Skin epidermis (tissue), 12 donors: ENCODE results near the gene ZCCHC24.
"Not testable (repeated sequence)": the region's sequence is repeated elsewhere in the genome, so short reads cannot be mapped to it uniquely, and the experiment has no call there.

ENCODE experiments used
- H3K27ac ChIP-seq, 21 experiments: fragments of 200-600 bp; sonication (generic) in 11 of 21; one replicate each; pipeline ENCODE4 v1.5.0; 2020; ENCODE audit warnings: mild to moderate bottlenecking in 3 of 21, inconsistent platforms in 2 of 21, moderate library complexity in 2 of 21
- H3K4me3 ChIP-seq, 7 experiments: fragments of 200-600 bp; sonication (generic) in 2 of 7; one replicate each; pipeline ENCODE4 v1.5.0; 2020; ENCODE audit warnings: inconsistent platforms in 2 of 7, mild to moderate bottlenecking in 2 of 7, moderate library complexity in 1 of 7

ZCCHC24 gene

DNA sequence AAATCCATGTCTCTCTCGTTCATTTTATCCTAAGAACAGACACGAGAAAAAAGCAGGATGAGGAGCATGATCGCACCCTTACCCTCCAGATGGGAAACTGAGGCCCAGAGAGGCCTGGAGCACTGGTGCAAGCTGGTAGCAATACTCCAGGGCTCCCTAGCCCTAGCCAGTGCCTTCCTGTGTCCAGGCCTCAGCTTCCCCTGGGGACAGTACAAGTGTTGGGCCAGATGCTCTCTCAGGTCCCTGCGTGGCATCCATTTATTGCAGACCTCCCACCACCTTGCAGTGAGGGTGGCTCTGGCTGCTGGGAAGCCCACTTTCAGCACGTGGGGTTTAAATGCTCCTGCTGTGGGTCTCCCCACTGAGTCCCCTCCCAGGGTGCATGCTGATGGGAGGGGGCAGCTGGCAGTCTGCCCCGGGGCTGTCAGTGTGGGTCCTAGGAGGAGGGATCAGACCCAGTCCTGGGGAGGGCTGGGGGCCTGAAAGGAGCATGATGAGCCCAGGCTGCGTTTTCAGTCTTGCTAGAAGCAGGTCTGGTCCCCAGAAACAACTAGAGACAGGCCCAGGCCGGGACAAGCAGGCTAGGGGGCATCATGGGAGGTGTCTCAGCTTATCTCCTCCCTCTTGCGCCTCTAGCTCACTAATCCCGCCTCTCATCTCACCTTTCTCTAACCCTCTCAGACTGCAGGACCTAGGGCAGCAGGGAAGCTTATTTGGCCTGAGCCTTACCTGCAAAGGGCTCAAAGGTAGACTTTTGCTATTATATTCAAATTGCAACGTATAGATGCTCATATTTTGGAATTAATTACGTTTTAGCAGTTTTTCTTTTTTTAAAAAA is 98.8 kb downstream of the ZCCHC24 start:
- H3K27ac ChIP-seq, result peak overlapping the region in 10 of 21 experiments; percentile 17 to 98 (median 97)
- peak overlapping the region in 4 of 7 experiments; percentile 66 to 97 (median 84) for H3K4me3 ChIP-seq

DNA sequence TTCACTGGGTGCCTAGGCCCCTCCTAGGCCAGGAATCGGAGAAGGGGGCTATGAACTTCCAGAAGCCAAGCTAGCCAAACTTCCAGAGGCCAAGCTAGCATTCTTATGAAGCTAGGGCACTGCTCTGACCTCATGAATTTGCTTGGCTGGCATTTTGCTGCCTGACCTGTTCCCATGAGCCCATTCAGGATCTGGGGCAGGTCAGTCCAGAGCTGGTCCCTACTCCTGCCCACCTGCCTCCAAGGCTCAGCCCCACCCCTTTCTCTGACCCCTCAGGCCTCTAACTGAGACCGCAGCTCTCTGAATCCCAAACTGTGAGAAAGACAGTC is 99.4 kb downstream of the ZCCHC24 start:
- no peak overlapping the region for H3K4me3 ChIP-seq
- no peak overlapping the region for H3K27ac ChIP-seq

DNA sequence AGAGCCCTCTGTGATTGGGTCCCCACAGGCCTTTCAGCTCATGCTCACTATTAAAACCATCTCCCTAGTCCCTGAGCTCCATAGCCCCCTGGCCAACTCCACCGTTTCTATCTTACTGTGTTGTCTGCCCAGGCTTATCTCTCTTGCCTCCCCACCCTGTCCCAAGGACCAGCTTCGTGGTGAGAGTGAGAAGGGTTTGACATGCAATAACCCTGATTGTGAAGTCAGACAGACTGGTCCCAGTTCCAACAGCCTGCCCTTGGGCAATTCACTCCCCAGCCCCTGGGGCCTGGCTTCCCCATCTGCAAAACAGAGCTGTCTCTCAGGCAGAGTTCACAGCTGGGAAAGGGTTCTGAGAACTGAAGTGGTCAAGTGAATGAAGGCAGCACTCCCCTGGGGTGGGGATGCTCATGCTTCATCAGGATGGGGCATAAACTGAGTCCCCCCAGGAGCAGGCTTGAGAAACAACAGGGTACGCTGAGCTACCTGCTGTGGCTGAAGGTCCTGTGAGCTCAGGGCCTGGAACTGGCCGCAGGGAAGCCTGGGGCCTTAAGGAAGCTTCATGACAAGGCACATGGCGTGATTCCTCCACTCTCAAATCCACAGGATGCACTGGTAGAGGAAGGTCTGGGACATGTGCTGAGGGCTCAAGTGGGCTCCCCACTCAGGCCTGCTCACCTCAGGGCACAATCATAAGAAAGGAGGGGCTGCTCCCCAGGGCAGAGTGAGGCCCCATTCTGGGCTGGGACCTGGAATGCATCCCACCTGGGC is 100.0 kb downstream of the ZCCHC24 start:
- Histone ChIP-seq H3K4me3 (no peak overlapping the region), H3K27ac (peak overlapping the region in 1 of 21 experiments; percentile 21)

DNA sequence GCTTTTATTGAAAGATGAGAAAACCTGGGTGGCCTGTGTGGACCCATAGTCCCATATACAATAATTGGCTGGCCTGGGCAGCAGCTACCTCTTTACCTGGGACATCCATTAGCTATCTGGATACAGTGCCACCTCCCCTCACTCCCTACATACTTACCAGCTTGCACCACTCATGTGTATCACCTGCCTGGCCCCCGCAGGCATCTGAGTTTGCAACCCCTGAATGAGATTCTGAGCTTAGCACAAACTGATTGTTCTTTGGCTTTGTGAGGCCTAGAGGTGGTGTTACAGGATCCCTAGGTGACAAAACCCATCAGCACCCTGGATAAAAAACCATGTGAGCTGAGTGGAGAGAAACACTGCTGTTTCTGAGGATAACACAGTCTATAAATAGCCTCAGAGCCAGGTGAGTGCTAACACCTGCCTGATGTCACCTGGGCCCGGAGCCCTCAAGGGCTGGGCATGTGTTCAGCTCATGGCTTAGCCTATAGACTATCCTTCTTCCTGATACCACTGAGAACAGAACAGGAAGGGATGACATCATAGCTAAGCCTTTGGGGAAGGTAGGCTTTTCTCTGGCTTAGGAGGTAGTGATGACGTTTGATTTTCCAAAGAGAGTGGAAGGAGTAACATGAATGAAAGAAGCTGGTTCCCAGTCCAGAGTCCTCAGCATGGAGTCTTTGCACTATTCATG is 100.8 kb downstream of the ZCCHC24 start:
- Histone ChIP-seq H3K27ac (peak overlapping the region in 1 of 21 experiments; percentile 21), H3K4me3 (no peak overlapping the region)

DNA sequence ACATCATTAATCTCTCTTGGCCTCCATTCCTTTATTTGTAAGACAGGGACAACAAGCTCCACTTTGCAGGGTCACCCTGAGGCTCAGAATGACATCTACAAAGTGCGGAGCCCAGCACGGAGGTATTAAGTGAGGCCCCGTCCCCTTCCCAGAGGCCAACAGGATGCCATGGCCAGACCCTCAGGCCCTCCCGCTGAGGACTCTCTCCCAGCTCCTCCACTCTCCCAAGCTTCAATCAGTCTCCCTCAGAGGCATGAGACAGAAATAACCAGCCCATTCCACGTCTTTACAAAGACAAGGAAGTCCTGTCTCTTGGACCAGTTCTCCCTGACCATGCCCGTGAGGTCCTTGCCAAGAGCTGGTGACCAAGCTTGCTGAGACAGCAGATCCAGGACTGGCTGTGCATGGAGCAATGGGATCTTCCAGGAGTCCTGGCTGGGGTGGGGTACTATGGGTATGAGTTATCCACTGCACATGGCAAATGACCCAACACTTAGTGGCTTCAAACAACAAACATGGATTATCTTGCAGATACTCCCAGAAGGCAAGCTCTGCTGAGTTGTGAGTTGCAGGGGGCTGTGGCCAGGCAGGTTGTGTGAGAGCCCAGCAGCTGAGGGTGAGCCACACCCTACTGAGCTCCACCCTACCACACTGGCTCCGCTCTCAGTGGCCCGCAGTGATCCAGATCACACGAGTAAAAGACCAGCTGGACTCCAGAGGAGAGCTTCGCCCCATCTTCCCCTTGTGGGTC is 102.4 kb downstream of the ZCCHC24 start:
- no peak overlapping the region for H3K4me3 ChIP-seq
- H3K27ac ChIP-seq, result peak overlapping the region in 1 of 21 experiments; percentile 16

DNA sequence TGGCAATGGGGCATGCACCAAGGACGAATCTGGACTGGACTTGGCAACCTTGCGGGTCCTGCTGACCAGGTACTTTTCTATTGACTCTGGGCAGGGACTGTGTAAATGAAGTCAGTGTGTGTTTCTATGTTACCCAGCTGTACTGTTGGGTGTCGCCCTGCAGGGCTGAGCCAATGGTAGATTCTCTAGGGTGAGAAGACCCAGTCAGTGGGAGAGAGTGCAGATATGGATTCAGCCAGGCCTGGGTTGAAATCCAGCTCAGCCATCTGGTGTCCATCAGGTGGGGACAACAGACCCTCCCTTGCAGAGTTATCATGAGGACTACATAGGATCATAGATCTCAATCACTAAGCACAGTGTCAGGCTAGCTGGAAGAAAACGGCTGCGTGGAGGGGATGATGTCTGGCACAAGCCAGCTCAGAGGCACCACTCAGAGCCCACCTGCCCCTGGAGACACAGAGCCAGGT is 103.1 kb downstream of the ZCCHC24 start:
- Histone ChIP-seq H3K4me3 (no peak overlapping the region), H3K27ac (peak overlapping the region in 1 of 21 experiments; percentile 16)

DNA sequence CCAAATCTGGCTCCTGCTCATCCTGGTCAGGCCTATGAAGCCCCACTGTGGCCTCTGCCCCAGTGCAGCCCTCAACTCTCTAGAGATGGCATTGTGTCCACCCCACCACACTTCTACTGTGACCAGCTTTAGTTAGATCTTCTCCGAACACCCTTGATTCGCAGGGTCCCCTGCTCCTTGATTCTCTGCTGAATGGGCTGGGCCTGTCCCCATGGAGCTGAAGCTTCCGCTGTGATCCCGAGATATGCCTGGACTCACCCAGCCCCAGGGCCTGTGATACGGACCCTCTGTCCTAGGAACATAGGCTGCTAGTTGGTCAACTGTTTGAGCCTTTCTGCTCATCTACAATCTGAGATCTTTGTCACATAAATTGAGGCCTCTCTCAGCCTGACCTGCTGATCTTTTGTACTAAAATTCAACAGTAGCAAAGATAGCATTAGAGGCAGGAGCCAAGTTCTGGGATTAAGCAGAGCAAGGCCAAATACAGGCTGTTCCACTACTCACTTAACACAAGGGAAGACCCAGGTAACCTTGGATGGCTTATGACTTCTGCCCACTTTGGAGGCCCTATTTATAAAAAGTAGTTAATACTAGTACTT is 104.7 kb downstream of the ZCCHC24 start:
- no peak overlapping the region for H3K4me3 ChIP-seq
- peak overlapping the region in 1 of 21 experiments; percentile 16 for H3K27ac ChIP-seq

DNA sequence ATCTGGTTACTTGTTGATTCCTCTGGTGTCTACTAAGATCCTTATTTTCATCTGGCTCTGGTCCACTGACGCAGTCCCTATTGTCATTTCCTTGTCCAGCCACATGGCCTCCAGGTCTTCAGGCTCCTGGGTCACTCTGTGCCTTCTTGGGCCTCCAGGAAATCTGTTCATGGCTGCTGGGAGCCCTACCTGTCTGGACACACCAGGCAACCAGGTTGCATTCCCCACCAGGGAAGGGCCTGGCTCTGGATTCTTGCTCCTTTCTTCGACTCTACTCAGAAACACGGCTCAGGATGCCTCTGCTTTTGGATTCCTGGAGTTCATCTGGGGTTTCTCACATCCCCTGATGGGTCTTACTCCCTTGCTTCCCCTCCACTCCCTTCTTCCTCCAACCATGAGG is 106.2 kb downstream of the ZCCHC24 start:
- Histone ChIP-seq H3K27ac (no peak overlapping the region), H3K4me3 (no peak overlapping the region)

DNA sequence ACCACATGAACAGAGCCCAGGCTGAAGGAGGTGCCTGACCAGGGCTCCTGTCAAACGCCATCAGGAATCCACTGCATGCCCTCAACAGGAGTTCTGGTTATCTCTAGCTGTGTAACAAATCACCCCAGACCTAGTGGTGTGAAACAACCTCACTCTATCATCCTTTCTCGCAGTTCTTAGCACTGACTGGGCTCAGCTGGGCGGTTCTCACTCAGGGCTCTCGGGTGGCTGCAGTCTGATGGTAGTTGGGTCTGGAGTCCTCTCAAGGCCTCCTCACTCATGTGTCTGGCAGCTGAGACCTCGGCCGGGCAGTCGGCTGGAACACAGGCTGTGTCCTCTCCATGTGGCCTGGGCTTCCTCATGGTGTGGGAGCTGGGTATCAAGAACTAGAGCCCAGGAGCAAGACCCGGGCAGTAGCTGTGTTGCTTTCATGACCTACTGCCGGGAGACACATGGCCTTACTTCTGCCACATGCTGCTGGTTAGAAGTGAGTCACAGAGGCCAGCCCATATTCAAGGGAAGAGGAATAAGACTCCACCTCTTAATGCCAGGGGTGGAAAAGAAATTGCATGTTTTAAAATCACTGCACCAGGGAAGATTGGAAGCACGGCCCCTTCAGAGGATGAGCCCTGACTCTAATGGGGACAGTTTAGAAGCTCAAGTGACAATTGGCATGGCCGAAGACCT is 107.5 kb downstream of the ZCCHC24 start:
- not testable (repeated sequence) for H3K4me3 ChIP-seq, H3K27ac ChIP-seq

DNA sequence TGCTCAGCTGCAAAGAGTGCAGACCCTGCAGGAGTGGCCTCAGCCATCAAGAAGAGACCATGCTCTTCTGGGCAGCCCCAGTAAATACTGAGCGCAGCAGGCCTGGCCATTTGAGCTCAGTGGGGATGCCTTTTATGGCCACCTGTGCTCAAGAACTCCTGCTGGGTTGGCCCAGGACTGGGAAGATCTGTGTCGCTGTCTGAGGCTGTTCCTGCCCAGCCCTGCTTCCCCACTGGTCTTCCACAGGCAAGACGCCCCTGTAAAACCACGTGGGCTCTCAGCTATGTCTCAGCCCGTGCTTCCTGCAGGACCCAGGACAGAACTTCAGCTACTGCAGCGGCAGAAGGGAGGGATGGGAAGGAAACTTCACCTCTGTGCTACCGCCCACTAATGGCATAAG is 108.7 kb downstream of the ZCCHC24 start:
- H3K4me3 ChIP-seq, result no peak overlapping the region
- no peak overlapping the region for H3K27ac ChIP-seq

DNA sequence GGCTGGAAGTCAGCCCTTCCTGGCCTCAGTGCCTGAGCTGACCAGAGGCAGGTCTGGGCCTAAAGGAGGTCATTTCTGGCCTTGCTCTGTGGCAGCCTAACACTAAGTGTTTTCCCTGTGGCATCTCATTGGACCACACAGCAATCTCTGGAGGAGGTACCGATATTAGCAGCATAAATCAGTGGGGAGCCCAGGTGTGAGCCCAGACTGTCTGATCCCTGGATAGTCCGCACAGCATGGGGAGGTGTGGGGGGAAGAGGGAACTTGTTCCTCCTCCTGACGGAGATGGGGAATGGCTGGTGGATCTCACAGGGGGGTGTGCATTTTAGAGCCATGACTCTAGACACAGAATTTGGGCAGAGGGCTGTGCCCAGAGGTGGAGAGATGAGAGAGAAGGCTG is 109.1 kb downstream of the ZCCHC24 start:
- Histone ChIP-seq H3K27ac (no peak overlapping the region), H3K4me3 (no peak overlapping the region)

DNA sequence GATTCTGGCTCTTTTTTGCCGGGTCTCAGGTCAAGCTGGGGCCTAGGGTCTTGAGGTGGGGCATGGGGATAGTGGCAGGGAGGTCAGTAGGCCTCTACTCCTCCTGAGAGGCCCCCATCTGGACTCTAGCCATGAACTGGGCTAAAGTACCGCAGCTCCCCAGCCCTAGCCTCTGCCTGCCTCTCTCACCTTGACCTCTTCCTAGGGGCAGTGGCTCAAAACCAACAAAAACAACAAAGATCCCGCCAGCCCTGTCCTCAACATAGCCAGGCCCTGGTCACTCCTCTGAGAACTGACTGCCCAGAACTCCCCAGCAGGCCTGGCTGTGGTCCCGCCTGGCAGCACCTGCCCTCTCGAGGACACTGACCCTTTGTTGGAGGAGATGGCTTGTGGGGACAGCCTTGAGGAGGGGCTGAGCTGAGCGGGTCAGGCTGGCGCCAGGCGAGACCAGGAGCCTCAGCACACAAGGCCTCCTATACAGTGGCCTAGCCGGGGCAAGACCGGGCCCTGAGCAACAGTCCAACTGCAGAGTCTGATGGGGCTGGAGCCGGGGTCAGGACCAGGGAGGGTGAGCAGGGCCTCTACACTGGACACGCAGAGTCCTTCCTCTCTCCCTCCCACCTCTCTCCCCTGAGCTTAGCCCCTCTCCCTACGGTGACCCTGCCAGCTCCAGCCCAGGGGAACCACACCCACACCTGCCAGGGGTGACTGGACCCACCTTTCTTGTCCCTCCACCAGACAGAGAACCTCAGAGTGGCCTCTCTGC is 109.8 kb downstream of the ZCCHC24 start:
- Histone ChIP-seq H3K27ac (no peak overlapping the region), H3K4me3 (no peak overlapping the region)

DNA sequence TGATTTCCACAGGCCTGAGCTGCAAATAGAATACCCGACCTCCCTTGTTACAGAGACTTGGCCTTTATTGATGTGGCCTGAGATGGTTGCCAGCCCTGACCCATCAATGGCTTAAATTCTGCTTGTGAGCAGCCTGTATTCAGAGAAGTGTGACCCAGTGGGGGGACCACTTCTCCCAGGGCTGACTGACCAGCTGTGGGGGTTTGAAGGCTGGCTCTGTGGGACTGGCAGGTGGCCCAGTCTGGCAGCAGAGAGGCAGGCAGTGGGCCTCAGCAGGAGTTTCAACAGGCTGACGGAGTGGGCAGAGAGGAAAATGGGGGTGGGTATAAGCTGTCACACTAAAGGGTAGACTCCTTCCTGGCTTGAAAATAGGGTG is 110.3 kb downstream of the ZCCHC24 start:
- H3K27ac ChIP-seq, result no peak overlapping the region

DNA sequence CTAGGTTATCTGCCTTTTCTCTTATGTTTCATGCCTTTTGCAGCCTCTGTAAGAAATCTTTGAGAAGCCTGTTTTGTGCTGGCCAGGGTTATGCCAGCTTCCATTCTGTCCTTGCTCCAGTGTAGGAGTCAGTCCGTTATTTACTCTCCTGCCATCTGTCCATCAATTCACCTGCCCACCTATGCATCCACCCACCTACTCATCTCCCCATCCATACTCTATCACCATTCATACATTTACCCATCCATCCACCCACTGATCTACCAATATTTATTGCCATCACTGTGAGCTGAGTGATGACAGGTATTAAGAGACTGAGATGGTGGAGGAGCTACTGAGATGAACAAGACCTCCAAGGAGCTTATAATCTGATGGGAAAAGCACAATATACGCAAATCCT is 110.9 kb downstream of the ZCCHC24 start:
- Histone ChIP-seq H3K4me3 (no peak overlapping the region), H3K27ac (no peak overlapping the region)

More for the DNA sequence above, 110.3 kb downstream of the ZCCHC24 start:
- no peak overlapping the region for H3K4me3 ChIP-seq

DNA sequence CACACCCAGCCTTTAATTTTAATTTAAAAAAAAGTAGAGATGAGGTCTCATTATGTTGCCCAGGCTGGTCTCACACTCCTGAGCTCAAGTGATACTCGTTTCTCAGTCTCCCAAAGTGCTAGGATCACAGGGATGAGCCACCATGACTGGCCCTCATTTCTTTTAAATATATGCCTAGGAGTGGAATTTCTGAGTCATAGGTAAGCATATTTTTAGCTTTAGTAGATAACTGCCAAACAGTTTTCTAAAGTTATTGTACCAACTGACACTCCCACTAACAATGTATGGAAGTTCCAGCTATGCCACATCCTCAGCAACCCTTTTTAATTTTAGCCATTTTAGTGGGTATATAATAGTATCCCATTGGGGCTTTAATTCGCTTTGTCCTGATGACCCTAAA is 111.9 kb downstream of the ZCCHC24 start:
- peak overlapping the region in 1 of 21 experiments; percentile 39 for H3K27ac ChIP-seq
- H3K4me3 ChIP-seq, result no peak overlapping the region

DNA sequence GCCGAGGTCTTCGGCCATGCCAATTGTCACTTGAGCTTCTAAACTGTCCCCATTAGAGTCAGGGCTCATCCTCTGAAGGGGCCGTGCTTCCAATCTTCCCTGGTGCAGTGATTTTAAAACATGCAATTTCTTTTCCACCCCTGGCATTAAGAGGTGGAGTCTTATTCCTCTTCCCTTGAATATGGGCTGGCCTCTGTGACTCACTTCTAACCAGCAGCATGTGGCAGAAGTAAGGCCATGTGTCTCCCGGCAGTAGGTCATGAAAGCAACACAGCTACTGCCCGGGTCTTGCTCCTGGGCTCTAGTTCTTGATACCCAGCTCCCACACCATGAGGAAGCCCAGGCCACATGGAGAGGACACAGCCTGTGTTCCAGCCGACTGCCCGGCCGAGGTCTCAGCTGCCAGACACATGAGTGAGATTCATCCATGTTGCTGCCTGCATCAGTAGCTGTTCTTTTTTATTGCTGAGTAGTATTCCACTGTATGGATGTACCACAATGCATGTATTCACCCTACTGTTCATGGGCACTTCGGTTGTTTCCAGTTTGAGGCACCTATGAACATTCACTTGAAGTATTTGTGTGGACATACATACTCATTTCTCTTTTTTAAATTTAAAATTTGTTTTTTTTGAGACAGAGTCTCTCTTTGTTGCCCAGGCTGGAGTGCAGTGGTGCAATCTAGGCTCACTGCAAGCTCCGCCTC is 112.7 kb downstream of the ZCCHC24 start:
- peak overlapping the region in 1 of 21 experiments; percentile 39 for H3K27ac ChIP-seq
- not testable (repeated sequence) for H3K4me3 ChIP-seq
